WTC11 (cell line): ENCODE results near the gene SNAI1. TPM values are rescaled to one million over a fixed set of nuclear protein-coding genes. Genes with fewer than 3 reads are reported as not detected.
A peak's percentile ranks its signal among the peaks of the same experiment; 100 is the strongest.

Experiments used
- ATAC-seq: fragments of 200-7000 bp; cut with Tn5 transposase; 2 replicates; pipeline ENCODE4 v1.10.0; 2021; ENCODE audit warnings: mild to moderate bottlenecking, moderate library complexity
- CTCF ChIA-PET: fragments of 300-600 bp; sonication (Branson Sonifier 250); formaldehyde crosslinking; loops from one replicate; lab custom pipeline; 2021; ENCODE audit warnings: antibody characterized with exemption; lab: Charles Lee
- POLR2A ChIA-PET: fragments of 350-600 bp; sonication (Branson Sonifier 250); formaldehyde crosslinking; loops from one replicate; lab custom pipeline; 2021; ENCODE audit warnings: antibody characterized with exemption; lab: Charles Lee
- DNase-seq: peaks from one replicate; pipeline ENCODE4 v3.0.0; 2021; ENCODE audit warnings: low spot score
- H3K27ac Mint-ChIP-seq: 2 replicates; pipeline ENCODE4 v1.8.0; 2021; ENCODE audit warnings: mixed read lengths
- H3K27me3 Mint-ChIP-seq: 2 replicates; pipeline ENCODE4 v1.8.0; 2021; ENCODE audit warnings: low read depth, mild to moderate bottlenecking, moderate library complexity, mixed read lengths
- H3K36me3 Mint-ChIP-seq: 2 replicates; pipeline ENCODE4 v1.8.0; 2021; ENCODE audit warnings: mixed read lengths
- H3K4me1 Mint-ChIP-seq: 2 replicates; pipeline ENCODE4 v1.8.0; 2022; ENCODE audit warnings: mixed read lengths
- H3K4me3 Mint-ChIP-seq: 2 replicates; pipeline ENCODE4 v1.8.0; 2021; ENCODE audit warnings: mild to moderate bottlenecking, moderate library complexity, mixed read lengths
- H3K9me3 Mint-ChIP-seq: 2 replicates; pipeline ENCODE4 v1.8.0; 2021; ENCODE audit warnings: mixed read lengths
- CREB1 ChIP-seq: sonication (generic); formaldehyde crosslinking; IDR thresholded peaks from 2 replicates; pipeline ENCODE4 v1.8.0; 2023; ENCODE audit warnings: mild to moderate bottlenecking, missing genetic modification reagents
- FOXK1 ChIP-seq: sonication (generic); formaldehyde crosslinking; IDR thresholded peaks from 2 replicates; pipeline ENCODE4 v1.8.0; 2022; ENCODE audit warnings: mild to moderate bottlenecking, moderate library complexity, missing genetic modification reagents
- FOXP4 ChIP-seq: sonication (generic); formaldehyde crosslinking; IDR thresholded peaks from 2 replicates; pipeline ENCODE4 v1.8.0; 2022; ENCODE audit warnings: mild to moderate bottlenecking, missing genetic modification reagents
- GRHL2 ChIP-seq: fragments of 250-450 bp; sonication (Bioruptor Pico); IDR thresholded peaks from 2 replicates; pipeline ENCODE4 v1.8.0; 2022; ENCODE audit warnings: mild to moderate bottlenecking, moderate library complexity; ENCODE audit not compliant: insufficient replicate concordance, severe bottlenecking
- MAX ChIP-seq: sonication (generic); formaldehyde crosslinking; IDR thresholded peaks from 2 replicates; pipeline ENCODE4 v1.8.0; 2022; ENCODE audit warnings: mild to moderate bottlenecking, missing genetic modification reagents
- MXD4 ChIP-seq: fragments of 250-450 bp; sonication (Bioruptor Pico); IDR thresholded peaks from 2 replicates; pipeline ENCODE4 v1.8.0; 2021; ENCODE audit warnings: mild to moderate bottlenecking, moderate library complexity, borderline replicate concordance
- MYBL2 ChIP-seq: sonication (generic); formaldehyde crosslinking; IDR thresholded peaks from 2 replicates; pipeline ENCODE4 v1.8.1; 2023; ENCODE audit warnings: mild to moderate bottlenecking, moderate library complexity, missing genetic modification reagents
- NFATC4 ChIP-seq: fragments of 250-450 bp; sonication (Bioruptor Pico); IDR thresholded peaks from 2 replicates; pipeline ENCODE4 v1.9.0; 2021; ENCODE audit warnings: mild to moderate bottlenecking
- NR1H2 ChIP-seq: sonication (generic); formaldehyde crosslinking; IDR thresholded peaks from 2 replicates; pipeline ENCODE4 v1.9.0; 2021; ENCODE audit warnings: mild to moderate bottlenecking, moderate library complexity, missing genetic modification reagents
- NR3C1 ChIP-seq: sonication (generic); formaldehyde crosslinking; conservative IDR thresholded peaks from 2 replicates; pipeline ENCODE4 v1.8.1; 2023; ENCODE audit warnings: low read depth, mild to moderate bottlenecking, missing genetic modification reagents
- SMAD4 ChIP-seq: sonication (generic); formaldehyde crosslinking; IDR thresholded peaks from 2 replicates; pipeline ENCODE4 v1.8.0; 2022; ENCODE audit warnings: mild to moderate bottlenecking, missing genetic modification reagents
- TCF7 ChIP-seq: sonication (generic); formaldehyde crosslinking; IDR thresholded peaks from 2 replicates; pipeline ENCODE4 v1.8.0; 2022; ENCODE audit warnings: mild to moderate bottlenecking, low read depth, missing genetic modification reagents, moderate library complexity
- TEAD4 ChIP-seq: sonication (generic); formaldehyde crosslinking; IDR thresholded peaks from 2 replicates; pipeline ENCODE4 v1.8.0; 2022; ENCODE audit warnings: mild to moderate bottlenecking, missing genetic modification reagents
- ZNF232 ChIP-seq: sonication (generic); formaldehyde crosslinking; IDR thresholded peaks from 2 replicates; pipeline ENCODE4 v1.8.0; 2022; ENCODE audit warnings: mild to moderate bottlenecking, missing genetic modification reagents
- ZNF317 ChIP-seq: sonication (generic); formaldehyde crosslinking; IDR thresholded peaks from 2 replicates; pipeline ENCODE4 v1.8.1; 2023; ENCODE audit warnings: low read depth, mild to moderate bottlenecking, moderate library complexity, missing genetic modification reagents, borderline replicate concordance
- total RNA-seq: library from RNA; stranded (reverse); gene quantifications from 3 replicates; pipeline ENCODE4 v1.2.3, GENCODE V29; 2021
- TF ChIP-seq, protein P1 (sequence below): fragments of 250-450 bp; sonication (Bioruptor Pico); conservative IDR thresholded peaks from 2 replicates; pipeline ENCODE4 v1.9.0; 2021; ENCODE audit warnings: mild to moderate bottlenecking
- TF ChIP-seq, protein P2 (sequence below): sonication (generic); formaldehyde crosslinking; IDR thresholded peaks from 2 replicates; pipeline ENCODE4 v1.8.1; 2022; ENCODE audit warnings: mild to moderate bottlenecking, moderate library complexity, missing genetic modification reagents
- TF ChIP-seq, protein P3 (sequence below): sonication (generic); formaldehyde crosslinking; IDR thresholded peaks from 2 replicates; pipeline ENCODE4 v1.8.0; 2023; ENCODE audit warnings: missing genetic modification reagents

Gene SNAI1
- total RNA-seq, 1 experiment from 2014 or later, result 7.9 TPM

GRCh38 chr20:49965781-49966305 lies 16.9 kb upstream of the SNAI1 start:
- 0 out of 2 replicates have a peak overlapping the region, but pooled peaks have one; percentile 27 for H3K27ac Mint-ChIP-seq
- ATAC-seq (no peak), DNase-seq (no peak)
- CTCF ChIA-PET, result interaction anchor here (1.0 to 4.6 kb wide), 7 partner anchors 14 to 213 kb away, joined by 3 to 45 read pairs (median 7); partner anchors contain the start of gene RNF114
- TF ChIP-seq NR3C1 (CRISPR knock-in tag), result no peak
- TF ChIP-seq TCF7, result no peak
- TF ChIP-seq MAX (CRISPR knock-in tag), result no peak
- TF ChIP-seq NFATC4 (CRISPR knock-in tag), result no peak
- TF ChIP-seq ZNF317 (CRISPR knock-in tag), result no peak
- TF ChIP-seq GRHL2 (CRISPR knock-in tag), result no peak
- TF ChIP-seq MXD4 (CRISPR knock-in tag), result no peak
- no peak for TF ChIP-seq NR1H2 (CRISPR knock-in tag)
- TF ChIP-seq CREB1 (CRISPR knock-in tag), result no peak
- TF ChIP-seq SMAD4, result no peak
- TF ChIP-seq, protein P1, sequence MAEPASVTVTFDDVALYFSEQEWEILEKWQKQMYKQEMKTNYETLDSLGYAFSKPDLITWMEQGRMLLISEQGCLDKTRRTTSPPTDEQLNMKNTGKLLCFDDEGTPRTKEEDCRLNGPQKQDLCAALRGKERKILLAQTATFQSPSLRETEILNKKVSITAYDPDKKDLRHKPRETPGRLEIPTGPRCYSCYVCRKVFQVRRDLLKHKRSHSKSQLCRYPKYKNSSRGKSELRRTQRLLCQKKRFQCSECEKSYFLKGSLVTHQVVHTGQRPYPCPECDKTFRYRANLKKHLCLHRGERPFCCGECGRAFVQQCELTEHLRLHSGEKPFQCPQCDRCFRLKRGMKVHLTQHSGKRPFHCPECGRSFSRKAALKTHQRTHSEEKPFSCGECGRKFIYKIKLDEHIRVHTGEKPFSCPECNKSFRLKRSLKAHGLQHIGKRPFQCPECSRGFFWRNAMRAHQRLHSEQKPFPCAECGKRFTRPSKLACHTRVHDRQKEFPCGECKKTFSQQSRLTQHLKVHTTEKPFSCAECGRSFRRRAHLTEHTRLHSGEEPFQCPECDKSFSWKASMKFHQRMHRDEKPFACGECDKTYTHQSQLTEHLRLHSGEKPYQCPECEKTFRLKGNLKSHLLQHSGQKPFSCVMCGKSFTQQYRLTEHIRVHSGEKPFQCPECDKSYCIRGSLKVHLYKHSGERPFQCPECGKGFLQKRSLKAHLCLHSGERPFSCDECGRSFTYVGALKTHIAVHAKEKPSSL (CRISPR knock-in tag), result no peak
- TF ChIP-seq, protein P2, sequence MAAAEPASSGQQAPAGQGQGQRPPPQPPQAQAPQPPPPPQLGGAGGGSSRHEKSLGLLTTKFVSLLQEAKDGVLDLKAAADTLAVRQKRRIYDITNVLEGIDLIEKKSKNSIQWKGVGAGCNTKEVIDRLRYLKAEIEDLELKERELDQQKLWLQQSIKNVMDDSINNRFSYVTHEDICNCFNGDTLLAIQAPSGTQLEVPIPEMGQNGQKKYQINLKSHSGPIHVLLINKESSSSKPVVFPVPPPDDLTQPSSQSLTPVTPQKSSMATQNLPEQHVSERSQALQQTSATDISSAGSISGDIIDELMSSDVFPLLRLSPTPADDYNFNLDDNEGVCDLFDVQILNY, result no peak
- TF ChIP-seq, protein P3, sequence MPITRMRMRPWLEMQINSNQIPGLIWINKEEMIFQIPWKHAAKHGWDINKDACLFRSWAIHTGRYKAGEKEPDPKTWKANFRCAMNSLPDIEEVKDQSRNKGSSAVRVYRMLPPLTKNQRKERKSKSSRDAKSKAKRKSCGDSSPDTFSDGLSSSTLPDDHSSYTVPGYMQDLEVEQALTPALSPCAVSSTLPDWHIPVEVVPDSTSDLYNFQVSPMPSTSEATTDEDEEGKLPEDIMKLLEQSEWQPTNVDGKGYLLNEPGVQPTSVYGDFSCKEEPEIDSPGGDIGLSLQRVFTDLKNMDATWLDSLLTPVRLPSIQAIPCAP (CRISPR knock-in tag), result no peak
- no peak for TF ChIP-seq TEAD4 (CRISPR knock-in tag)
- TF ChIP-seq FOXK1 (CRISPR knock-in tag), result no peak
- TF ChIP-seq FOXP4 (CRISPR knock-in tag), result no peak
- TF ChIP-seq ZNF232 (CRISPR knock-in tag), result no peak
- TF ChIP-seq, all 79 proteins: peak for 0
- Mint-ChIP-seq H3K4me3 (no peak overlapping the region), H3K36me3 (peaks cover 5% of the 10 kb centered on the region), H3K9me3 (peaks cover 5% of the 10 kb centered on the region), H3K4me1 (peaks cover 11% of the 10 kb centered on the region), H3K27me3 (no peaks in the 10 kb centered on the region)
- POLR2A ChIA-PET, result no interaction called here

DNA sequence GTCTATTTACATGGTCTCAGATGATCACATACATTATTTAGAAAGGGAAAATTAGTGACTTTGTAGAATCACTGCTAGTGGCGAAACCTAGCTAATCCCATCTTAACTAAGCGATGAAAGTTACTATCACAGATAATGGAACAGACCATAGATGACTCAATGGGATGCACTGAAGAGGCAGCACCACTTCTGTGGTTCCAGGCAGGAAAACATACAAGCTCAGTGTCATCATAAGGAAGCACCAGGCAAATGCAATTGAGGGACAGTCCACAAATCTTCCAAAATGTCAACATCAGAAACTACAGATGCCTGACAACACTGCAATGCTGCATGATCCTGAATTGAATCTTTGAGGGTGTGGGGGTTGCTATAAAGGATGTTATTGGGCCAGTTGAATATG lies 15.9 kb upstream of the SNAI1 start:
- Mint-ChIP-seq H3K27me3 (no peaks in the 10 kb centered on the region), H3K9me3 (no peaks in the 10 kb centered on the region), H3K36me3 (no peaks in the 10 kb centered on the region), H3K4me1 (peaks cover 12% of the 10 kb centered on the region)
- POLR2A ChIA-PET, result no interaction called here
- DNase-seq, result no peak
- ATAC-seq, result no peak
- no peak for TF ChIP-seq MYBL2 (CRISPR knock-in tag)
- TF ChIP-seq, all 79 proteins: peak for 0
- H3K27ac Mint-ChIP-seq, result no peak overlapping the region
- CTCF ChIA-PET, result interaction anchor here (0.7 to 4.6 kb wide), 3 partner anchors 13 to 187 kb away, joined by 6 to 45 read pairs (median 20); no protein-coding TSS in a partner anchor
- H3K4me3 Mint-ChIP-seq, result no peak overlapping the region
